ENCODE results near the gene BSG.
"Not testable (repeated sequence)": the region's sequence is repeated elsewhere in the genome, so short reads cannot be mapped to it uniquely, and the experiment has no call there.

Gene BSG

DNA sequence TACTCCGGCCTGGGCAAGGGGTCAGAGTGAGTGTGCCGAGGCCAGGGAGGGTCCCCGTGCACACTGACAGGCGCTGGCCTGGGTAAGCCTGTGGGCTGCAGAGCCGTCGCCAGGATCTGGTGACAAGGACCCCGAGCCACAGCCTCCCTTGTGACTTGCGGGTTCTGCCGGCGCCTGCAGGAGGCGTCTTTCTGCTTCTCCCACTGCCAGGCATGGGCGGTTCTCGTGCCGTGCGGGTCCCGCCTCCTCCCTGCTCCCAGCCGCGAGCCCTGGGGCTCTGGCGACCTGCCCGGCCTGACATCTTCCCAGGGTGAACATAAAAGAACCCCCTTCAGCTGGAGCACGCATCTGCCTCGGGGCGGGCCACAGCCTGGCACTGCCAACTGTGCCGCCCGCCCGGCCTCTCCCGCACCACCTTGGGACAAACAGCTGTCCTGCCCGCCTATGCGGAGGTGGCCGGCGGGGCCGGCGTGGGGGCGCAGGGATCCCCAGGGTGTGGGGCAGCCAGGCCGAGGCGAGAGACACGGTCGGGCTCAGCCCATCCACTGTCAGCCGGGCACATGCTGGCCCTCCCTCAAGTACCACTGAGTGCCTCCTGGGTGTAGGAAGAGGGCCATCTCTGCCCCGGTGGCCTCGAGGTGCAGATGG, 15.8 kb downstream of the BSG start:
- peak; percentile 96 for DNase-seq (ENCODE audit: low read depth, low spot score)

DNA sequence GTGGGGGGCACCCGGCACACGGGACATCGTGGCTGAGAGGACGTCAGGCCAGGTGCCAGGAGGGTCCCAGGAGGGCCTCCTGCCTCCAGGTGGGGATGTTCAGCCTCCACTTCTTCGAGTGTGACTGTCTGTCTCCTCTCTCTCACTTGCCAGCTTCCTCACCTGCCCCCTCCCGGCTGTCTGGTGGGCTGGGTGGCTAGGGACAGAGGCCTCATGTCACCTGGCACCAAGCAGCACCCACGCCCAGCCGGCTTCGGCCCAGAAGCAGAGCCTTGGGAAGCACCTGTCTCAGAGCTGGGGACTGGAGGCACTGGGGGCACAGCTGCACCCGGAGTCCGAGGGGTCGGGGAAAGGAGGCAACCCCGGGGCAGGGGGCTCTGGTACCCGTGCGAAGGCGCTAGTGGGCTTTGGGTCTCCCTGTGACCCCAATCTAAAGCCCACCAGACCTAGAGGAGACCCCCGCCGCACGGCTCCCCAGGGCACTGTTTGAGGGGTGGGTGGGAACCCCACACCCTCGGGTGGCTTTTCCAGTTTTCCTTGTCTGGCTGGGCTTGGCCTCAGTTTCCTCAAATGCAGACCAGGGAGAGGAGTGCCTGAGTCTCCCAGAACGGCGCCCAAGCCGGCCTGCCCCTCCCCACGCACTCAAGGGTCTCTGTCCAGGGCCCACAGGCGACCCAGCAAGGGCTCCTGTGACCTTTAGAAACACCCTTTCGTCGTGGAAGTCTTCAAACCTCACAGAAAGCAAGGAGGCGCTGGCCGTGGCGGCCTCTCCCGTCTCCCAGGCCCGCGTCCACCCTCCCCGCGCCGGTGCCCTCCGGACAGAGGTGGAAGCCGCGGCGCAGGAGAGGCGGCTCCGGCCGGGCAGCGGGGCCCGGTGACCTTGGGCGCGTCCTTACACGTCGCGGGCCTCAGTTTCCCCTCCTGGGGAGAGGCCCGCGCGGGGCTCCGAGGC, 16.6 kb downstream of the BSG start:
- DNase-seq (ENCODE audit: low read depth, low spot score) = peak; percentile 57

DNA sequence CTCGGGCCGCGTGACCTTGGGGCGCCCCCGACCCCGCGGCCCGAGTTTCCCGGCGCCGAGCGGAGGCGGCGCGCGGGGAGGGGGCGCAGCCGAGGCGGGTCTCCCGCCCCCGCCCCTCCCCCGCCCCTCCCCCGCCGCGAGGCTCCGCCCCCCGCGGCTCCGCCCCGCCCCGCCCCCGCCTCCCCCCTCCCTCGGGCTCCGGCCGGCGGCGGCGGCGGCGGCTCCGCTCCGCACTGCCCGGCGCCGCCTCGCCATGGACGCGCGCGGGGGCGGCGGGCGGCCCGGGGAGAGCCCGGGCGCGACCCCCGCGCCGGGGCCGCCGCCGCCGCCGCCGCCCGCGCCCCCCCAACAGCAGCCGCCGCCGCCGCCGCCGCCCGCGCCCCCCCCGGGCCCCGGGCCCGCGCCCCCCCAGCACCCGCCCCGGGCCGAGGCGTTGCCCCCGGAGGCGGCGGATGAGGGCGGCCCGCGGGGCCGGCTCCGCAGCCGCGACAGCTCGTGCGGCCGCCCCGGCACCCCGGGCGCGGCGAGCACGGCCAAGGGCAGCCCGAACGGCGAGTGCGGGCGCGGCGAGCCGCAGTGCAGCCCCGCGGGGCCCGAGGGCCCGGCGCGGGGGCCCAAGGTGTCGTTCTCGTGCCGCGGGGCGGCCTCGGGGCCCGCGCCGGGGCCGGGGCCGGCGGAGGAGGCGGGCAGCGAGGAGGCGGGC, 17.4 kb downstream of the BSG start, which contains the start of gene HCN2:
Gene HCN2 (plus strand): TSS at position 189 of the 703 bp plus-strand sequence. CDS start 65 bp downstream, at position 254.
- DNase-seq (ENCODE audit: low read depth, low spot score) = no peak

DNA sequence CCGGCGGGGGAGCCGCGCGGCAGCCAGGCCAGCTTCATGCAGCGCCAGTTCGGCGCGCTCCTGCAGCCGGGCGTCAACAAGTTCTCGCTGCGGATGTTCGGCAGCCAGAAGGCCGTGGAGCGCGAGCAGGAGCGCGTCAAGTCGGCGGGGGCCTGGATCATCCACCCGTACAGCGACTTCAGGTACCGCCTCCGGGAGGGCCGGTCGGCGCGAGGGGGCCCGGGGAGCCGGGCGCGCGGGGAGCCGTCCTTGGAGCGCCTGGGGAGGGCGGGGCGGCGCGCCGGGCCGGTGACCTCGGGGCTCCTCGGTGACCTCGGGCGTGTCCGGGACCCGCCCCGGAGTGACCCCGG, 18.0 kb downstream of the BSG start:
- no peak for DNase-seq (ENCODE audit: low read depth, low spot score)

DNA sequence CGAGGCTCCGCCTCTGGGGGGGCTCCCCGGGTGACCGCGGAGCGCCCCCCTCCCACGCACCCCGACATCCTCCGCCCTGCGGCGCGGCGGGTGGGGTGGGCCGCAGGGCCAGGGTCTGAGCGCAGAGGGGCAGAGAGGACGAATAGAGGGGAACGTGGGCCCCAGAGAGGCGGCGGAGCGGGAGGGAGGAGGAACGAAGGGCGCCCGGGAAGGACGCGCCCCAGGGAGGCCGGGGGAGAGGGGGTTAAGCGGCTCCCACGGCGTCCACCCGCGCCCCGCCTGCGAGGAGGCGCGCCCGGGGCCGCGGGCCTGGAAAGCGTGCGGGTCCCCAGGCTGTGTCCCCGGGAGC, 18.3 kb downstream of the BSG start:
- DNase-seq (ENCODE audit: low read depth, low spot score) = no peak

DNA sequence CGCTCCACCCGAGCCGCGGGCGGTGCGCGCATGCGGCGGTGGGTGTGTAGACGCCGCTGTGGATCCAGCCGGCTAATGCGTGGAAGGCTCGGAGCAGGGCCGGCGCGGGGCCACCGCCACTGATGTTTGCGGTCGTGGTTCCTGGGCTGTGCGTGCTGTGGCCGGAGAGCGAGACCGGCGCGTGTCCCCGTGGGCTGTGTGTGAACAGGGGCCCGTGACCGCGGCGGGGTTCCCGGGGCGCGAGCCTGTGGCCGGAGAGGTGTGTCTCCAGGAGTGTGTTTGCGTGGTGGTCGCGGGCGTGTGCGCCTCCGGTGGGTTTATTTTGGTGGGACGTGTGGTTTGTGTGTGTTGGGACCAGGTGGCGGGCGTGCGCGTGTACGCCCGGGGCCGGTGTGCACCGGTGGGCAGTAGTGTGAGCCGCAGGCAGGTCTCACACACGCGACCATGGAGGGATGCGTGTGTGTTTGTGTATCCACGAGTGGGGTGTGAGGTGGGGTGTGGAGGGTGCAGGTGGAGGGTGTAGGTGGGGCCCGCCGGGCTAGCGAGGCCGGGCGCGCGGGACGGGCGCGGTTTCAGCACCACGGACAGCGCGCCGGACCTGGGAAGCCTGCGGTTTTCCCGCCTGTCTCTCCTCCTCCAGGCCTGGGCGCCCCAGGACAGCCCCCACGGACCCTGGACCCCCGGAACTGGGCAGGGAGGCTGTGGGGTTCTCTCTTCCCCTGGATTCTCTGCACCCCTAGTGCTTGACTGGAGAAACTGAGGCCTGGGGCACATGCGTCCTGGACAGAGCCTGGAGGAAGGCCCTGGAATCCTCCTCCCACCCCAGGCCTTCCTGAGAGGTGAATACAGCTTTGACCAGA, 18.9 kb downstream of the BSG start:
- peak; percentile 77 for DNase-seq (ENCODE audit: low read depth, low spot score)

DNA sequence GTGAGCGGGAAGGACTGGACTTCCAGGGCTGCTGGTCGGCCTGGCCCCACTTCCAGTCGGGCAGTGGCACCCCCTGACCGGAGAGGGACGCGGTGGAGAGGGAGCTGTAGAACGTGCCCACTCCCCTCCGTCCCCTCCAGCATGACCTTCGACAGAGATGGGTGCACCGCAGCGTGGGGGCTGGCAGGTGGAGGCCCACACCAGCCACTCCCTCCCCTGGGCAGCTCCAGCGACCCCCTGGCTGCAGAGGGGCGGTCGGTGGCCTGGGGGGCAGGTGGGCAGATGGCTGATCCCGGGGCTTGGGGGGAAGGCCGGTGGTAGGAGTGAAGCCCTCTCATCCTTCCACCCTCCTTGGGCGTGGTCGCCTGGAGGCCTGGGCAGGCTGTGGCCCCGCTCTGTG, 19.7 kb downstream of the BSG start:
- no peak for DNase-seq (ENCODE audit: low read depth, low spot score)

DNA sequence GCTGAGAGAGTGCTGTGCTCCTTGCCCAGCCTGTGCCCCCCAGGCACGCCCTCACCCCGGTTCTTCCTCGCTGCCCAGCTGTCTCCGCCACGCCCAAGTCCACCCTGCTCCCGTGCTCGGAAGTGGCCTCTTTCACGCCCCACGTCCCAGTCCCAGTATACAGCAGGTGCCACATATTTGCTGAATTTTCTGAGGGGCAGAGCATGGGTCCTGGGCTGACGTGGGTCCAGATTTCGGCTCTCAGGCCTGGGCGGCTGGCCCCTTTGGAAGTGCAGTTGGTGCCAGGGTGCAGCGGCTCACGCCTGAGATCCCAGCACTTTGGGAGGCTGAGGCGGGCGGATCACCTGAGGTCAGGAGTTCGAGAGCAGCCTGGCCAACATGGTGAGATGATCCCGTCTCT, 20.7 kb downstream of the BSG start:
- no peak for DNase-seq (ENCODE audit: low read depth, low spot score)

DNA sequence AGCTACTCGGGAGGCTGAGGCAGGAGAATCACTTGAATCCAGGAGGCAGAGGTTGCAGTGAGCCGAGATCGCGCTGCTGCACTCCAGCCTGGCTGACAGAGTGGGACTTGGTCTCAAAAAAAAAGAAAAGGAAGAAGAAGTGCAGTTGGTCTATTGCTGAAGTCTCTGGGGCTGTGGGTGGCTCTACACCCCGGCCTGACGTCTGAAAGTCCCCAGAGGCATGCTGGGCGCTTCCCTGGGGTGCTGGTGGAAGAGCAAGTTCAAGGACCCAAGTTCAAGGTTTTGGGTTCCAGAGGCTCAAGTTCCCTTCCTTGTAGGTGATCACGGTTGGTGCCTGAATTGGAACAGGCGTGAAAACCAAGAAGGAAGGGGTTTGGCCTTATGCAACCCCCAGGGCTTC, 21.1 kb downstream of the BSG start:
- no peak for DNase-seq (ENCODE audit: low read depth, low spot score)

DNA sequence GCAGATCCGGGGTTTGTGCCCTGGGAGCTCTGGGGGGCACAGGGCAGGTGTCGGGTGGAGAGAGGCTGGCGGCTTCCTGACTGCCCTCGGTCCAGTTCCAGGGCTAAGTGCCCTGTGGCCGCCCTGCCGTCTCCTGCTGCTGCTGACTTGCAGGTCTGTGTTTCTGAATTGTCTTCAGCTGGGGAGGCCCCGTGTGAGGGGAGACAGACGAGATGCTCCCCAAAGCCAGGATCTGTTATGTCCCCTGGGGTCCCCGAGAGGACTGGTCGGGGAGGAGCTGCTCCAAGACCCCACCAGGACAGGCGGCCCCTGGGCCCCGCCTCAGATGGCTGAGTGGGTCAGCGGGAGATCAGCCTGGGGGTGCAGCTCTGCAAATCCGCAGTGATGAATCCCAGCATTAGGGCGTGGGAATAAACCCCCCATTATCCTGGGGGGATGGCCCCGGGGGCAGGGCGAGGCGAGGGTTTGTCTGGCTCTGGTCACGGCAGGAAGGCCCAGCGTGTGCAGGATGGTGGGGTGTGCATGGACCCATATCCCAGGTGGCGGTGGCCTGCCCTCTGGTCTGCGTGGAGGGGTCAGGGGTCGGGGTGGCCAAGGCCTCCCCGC, 22.0 kb downstream of the BSG start:
- no peak for DNase-seq (ENCODE audit: low read depth, low spot score)

DNA sequence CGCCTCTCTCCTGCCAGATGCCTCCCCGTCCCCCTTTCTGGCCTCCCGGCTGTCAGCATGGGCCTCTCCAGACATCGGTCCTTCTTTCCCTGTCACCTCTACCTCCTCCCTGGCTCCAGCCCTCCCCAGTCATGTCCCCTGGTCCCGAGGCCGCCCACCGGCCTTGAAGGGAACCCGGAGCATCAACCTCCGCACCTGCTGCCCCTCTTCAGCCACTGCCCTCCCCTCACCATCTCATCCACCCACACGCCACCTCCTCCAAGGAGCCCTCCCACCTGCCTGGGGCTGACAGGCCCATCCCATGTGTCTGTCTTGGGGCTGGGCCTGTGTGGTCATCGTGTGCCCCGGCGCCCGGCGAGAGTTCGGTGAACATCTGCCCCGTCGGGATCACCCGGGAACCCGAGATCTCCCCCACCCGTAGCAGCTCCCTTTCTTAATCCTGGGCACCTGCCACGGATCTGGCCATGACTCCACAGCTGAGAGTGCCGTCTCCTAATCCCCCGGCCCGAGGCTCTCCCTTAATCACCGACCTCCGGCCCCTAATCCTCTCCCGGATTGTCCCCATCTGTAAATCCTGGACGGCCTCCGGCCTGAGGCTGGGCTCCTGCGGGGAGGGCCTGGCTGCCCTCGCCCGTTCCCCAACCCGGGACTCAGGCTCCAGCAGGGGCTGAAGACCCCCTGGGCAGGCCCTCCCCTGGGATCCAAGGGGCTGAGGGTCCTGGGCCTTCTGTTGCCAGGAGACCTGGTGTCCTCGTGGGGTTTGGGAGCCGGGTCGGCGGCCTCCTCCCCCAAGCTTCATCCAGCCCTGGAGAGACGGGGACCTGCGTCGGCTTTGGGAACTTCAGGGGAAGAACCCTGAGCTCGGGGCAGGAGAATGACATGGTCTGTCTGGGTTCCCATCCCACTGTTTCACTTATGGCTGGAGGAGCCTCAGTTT, 23.2 kb downstream of the BSG start:
- DNase-seq (ENCODE audit: low read depth, low spot score) = no peak

DNA sequence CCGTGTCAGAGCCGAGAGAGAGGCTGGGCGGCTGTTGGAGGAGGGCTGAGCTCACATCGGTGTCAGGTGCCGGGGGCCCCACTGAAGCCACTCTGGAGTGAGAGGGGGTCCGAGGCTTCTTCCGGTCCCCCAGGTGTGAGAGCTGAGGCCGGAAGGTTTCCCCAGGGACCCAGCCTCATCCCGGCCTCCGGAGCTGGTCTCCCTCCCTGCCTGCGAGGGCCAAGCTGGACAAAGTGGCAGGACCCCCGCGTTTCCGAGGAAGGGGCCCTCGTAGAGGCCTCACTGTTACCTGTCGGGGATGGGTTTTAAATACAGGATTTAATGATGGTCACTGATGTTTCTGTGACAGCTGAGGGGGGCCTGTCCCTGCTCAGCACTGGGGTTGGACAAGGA, 23.9 kb downstream of the BSG start:
- DNase-seq (ENCODE audit: low read depth, low spot score) = no peak

DNA sequence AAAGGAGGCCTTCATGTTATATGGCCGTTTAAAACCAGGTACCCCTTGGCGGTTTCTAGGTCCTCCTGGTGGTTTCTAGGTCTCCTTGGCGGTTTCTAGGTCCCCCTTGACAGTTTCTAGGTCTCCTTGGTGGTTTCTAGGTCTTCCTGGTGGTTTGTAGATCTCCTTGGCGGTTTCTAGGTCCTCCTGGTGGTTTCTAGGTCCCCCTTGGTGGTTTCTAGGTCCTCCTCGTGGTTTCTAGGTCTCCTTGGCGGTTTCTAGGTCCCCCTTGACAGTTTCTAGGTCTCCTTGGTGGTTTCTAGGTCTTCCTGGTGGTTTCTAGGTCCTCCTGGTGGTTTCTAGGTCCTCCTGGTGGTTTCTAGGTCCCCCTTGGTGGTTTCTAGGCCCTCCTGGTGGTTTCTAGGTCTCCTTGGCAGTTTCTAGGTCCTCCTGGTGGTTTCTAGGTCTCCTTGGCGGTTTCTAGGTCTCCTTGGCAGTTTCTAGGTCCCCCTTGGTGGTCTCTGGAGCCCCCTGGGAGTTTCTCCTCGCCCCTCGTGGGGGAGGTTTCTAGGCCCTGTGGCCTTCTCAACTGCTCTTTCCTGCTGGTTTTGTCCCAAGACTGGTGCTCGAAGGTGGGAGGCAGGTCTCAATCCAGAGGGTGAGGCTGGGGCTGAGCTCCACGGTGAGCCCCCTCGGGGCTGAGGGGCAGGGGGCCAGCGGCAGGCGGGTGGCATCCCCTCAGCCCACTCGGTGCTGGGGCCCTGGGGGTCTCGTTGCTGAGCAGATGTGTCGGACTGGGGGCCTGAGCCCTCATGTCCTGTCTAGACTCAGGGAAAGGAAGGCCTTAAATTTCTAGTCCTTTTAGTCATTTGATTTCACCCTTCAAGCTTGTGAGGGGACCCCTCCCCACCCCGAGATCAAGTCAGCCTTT, 25.3 kb downstream of the BSG start:
- DNase-seq (ENCODE audit: low read depth, low spot score) = no peak

DNA sequence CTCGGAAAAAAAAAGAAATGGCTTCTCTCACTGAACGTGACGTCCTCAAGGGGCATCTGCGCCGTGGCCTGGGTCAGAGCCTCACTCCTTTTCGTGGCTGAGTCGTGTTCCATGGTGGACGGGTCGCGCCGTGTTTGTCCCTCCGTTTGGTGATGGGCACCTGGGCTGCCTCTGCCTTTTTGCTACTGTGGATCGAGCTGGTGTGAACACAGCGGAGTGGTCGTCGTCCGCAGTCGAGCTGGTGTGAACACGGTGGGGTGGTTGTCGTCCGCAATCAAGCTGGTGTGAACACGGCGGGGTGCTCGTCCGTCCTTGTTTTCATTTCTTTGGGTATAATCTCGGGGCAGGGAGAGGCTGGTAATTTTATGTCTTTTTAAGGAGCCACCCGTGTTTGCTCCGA, 28.9 kb downstream of the BSG start:
- no peak for DNase-seq (ENCODE audit: low read depth, low spot score)

DNA sequence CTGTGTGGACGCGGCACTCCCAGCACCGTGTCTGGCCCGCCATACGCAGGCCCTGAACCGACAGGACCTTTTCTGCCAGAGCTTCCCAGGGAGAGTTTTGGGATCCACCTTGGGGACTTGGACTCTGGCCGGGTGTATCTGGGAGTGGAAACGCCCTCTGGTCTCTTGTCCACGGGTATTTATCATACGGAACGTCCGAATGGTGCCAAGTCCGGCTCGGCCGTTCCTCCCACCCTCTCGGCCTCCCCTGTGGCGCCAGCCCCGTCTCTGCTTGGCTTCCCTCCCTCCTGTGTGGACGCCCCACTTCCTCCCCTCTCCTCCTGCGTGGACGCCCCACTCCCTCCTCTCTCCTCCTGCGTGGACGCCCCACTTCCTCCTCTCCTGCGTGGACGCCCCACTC, 29.4 kb downstream of the BSG start:
- DNase-seq (ENCODE audit: low read depth, low spot score) = no peak

DNA sequence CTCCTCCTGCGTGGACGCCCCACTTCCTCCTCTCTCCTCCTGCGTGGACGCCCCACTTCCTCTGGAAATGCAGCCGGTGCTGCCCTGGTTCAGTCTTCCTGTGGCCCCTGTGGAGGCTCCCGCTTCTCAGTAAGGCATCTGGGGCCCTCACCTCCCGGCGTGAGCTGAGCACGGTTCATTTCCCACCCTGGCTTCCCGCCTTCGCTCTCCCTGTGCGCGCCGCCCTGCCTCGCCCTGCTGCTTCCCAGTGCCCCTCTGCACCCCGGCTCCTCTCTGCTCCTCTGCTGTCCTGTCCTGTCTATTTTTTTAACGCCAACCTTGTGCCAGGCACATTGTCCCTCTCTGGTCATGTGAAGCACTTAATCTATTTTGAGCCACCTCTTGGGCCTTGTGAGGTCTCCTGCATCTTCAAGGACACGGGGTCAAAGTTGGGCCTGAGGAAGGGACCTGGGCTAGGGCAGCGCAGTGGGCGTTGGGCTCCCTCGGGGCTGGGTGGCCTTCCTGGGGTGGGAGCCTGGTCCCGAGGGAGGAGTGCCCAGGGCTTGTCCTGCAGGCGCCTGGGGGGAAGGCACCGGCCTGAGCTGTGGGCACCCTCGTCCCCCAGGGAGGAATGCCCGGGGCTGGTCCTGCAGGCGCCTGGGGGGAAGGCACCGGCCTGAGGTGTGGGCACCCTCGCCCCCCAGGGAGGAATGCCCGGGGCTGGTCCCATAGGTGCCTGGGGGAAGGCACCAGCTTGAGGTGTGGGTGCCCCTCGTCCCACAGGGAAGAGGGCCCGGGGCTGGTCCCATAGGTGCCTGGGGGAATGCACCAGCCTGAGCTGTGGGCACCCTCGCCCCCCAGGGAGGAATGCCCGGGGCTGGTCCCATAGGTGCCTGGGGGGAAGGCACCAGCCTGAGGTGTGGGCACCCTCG, 30.2 kb downstream of the BSG start:
- no peak for DNase-seq (ENCODE audit: low read depth, low spot score)

DNA sequence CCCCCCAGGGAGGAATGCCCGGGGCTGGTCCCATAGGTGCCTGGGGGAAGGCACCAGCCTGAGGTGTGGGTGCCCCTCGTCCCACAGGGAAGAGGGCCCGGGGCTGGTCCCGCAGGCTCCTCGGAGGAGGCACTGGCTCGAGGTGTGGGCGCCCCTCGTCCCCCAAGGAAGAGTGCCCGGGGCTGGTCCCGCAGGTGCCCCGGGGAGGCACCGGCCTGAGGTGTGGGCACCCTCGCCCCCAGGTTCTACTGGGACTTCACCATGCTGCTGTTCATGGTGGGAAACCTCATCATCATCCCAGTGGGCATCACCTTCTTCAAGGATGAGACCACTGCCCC, 30.9 kb downstream of the BSG start:
- not testable (repeated sequence) for DNase-seq (ENCODE audit: low read depth, low spot score)

DNA sequence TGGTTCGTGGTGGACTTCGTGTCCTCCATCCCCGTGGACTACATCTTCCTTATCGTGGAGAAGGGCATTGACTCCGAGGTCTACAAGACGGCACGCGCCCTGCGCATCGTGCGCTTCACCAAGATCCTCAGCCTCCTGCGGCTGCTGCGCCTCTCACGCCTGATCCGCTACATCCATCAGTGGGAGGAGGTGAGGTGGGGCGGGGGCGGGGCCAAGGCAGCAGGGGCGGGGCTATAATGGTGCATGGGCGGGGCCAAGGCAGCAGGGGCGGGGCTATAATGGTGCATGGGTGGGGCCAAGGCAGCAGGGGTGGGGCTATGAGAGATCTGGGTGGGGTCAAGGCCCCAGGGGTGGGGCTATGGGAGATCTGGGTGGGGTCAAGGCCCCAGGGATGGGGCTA, 31.4 kb downstream of the BSG start:
- not testable (repeated sequence) for DNase-seq (ENCODE audit: low read depth, low spot score)
